HCT116 (cell line): ENCODE measurements around the gene TUSC7. TPM values are rescaled to one million over a fixed set of nuclear protein-coding genes. Genes with fewer than 3 reads are reported as not detected.

Experiments
- ATAC-seq: fragments of 200-7000 bp; cut with Tn5 transposase; 2 replicates; pipeline ENCODE4 v1.9.1; 2020; ENCODE audit warnings: mild to moderate bottlenecking, moderate library complexity
- BruUV-seq: library from RNA; stranded (reverse); fragments of 400-500 nt; replicated peaks from 2 replicates; lab custom pipeline; 2021; lab: Mats Ljungman, UMichigan
- CTCF ChIA-PET: fragments of 300-600 bp; sonication (Branson Sonifier 250); formaldehyde crosslinking; loops from one replicate; lab custom pipeline; 2021; ENCODE audit warnings: antibody characterized with exemption; lab: Charles Lee
- POLR2A ChIA-PET: fragments of 300-600, 350-600 bp; sonication (Branson Sonifier 250); formaldehyde crosslinking; loops from one replicate; lab custom pipeline; 2021; ENCODE audit warnings: antibody characterized with exemption; lab: Charles Lee
- RAD21 ChIA-PET, 2 experiments: fragments of 300-600 bp; sonication (Branson Sonifier 250); formaldehyde crosslinking; loops; one replicate each; lab custom pipeline; 2023; ENCODE audit warnings: low total read pairs in 2 of 2; ENCODE audit not compliant: uncharacterized antibody in 2 of 2, unreplicated experiment in 2 of 2, low non-redundant PET in 1 of 2; lab: Charles Lee
- DNase-seq: peaks from one replicate; pipeline ENCODE4 v3.0.0-alpha.2; 2010; ENCODE audit warnings: low read depth, low spot score
- H2AFZ ChIP-seq: fragments of 200-600 bp; shearing (Covaris generic), sonication (generic); 2 replicates; pipeline ENCODE4 v1.6.1; 2017; ENCODE audit warnings: low read depth, mixed run types, mixed read lengths, antibody characterized with exemption, low read length; ENCODE audit not compliant: poor library complexity, severe bottlenecking
- H3K27ac ChIP-seq: 2 replicates; pipeline ENCODE4 v1.5.1; 2012; ENCODE audit warnings: low read depth, low read length
- H3K27me3 ChIP-seq: fragments of 200-600 bp; sonication (generic); 2 replicates; pipeline ENCODE4 v1.6.1; 2016; ENCODE audit warnings: mixed run types, low read length, mixed read lengths; ENCODE audit not compliant: insufficient read depth
- H3K36me3 ChIP-seq, 2 experiments: fragments of 200-500 bp in 1 of 2; fragments of 200-600 bp in 1 of 2; sonication (Bioruptor generic) in 1 of 2; sonication (generic) in 1 of 2; 2 replicates each; pipeline versions ENCODE4 v1.5.1 to v1.6.1; 2014 to 2016; ENCODE audit warnings: low read length in 2 of 2, inconsistent platforms in 1 of 2, mixed read lengths in 1 of 2, mixed run types in 1 of 2; ENCODE audit not compliant: insufficient read depth in 2 of 2, control insufficient read depth in 1 of 2
- H3K4me1 ChIP-seq, 2 experiments: fragments of 200-600 bp in 1 of 2; sonication (generic) in 1 of 2; 2 replicates each; pipeline versions ENCODE4 v1.5.1 to v1.6.1; 2012 to 2017; ENCODE audit warnings: low read length in 2 of 2, inconsistent platforms in 1 of 2, mild to moderate bottlenecking in 1 of 2, mixed read lengths in 1 of 2, mixed run types in 1 of 2, moderate library complexity in 1 of 2; ENCODE audit not compliant: insufficient read depth in 2 of 2, control insufficient read depth in 1 of 2
- H3K4me2 ChIP-seq: fragments of 200-600 bp; sonication (generic); 2 replicates; pipeline ENCODE4 v1.6.1; 2017; ENCODE audit warnings: mixed run types, low read length, mixed read lengths
- H3K4me3 ChIP-seq, 2 experiments: fragments of 200-600 bp in 1 of 2; sonication (generic) in 1 of 2; replicated peaks in 1 of 2; 2 replicates each; pipeline ENCODE4 v1.5.1; 2011 to 2016; ENCODE audit warnings: low read length in 2 of 2, control low read depth in 1 of 2, low read depth in 1 of 2, mild to moderate bottlenecking in 1 of 2, mixed read lengths in 1 of 2, mixed run types in 1 of 2
- H3K79me2 ChIP-seq: fragments of 200-600 bp; sonication (generic); 2 replicates; pipeline ENCODE4 v1.6.1; 2017; ENCODE audit warnings: mild to moderate bottlenecking, mixed run types, low read length, moderate library complexity, mixed read lengths; ENCODE audit not compliant: insufficient read depth
- H3K9ac ChIP-seq: fragments of 200-600 bp; sonication (generic); 2 replicates; pipeline ENCODE4 v1.6.1; 2016; ENCODE audit warnings: low read length, mixed read lengths
- H3K9me2 ChIP-seq: fragments of 200-600 bp; sonication (generic), shearing (Covaris generic); 2 replicates; pipeline ENCODE4 v1.6.1; 2017; ENCODE audit warnings: mixed run types, mild to moderate bottlenecking, moderate library complexity; ENCODE audit not compliant: insufficient read depth
- H3K9me3 ChIP-seq, 2 experiments: fragments of 200-500 bp in 1 of 2; fragments of 200-600 bp in 1 of 2; sonication (Bioruptor generic) in 1 of 2; sonication (generic) in 1 of 2; 2 replicates each; pipeline ENCODE4 v1.6.1; 2014 to 2017; ENCODE audit warnings: low read length in 2 of 2, mixed read lengths in 2 of 2, inconsistent platforms in 1 of 2, low read depth in 1 of 2, mild to moderate bottlenecking in 1 of 2, mixed run types in 1 of 2, moderate library complexity in 1 of 2; ENCODE audit not compliant: control insufficient read depth in 1 of 2, insufficient read depth in 1 of 2
- H4K20me1 ChIP-seq: fragments of 200-600 bp; sonication (generic), shearing (Covaris generic); 2 replicates; pipeline ENCODE4 v1.6.1; 2017; ENCODE audit warnings: mixed run types, mild to moderate bottlenecking, moderate library complexity; ENCODE audit not compliant: insufficient read depth
- CBX3 ChIP-seq: IDR thresholded peaks from 2 replicates; pipeline ENCODE4 v1.6.1; 2012; ENCODE audit warnings: low read depth
- EGR1 ChIP-seq: IDR thresholded peaks from 2 replicates; pipeline ENCODE4 v1.6.1; 2012; ENCODE audit warnings: low read depth
- ELF1 ChIP-seq: IDR thresholded peaks from 2 replicates; pipeline ENCODE4 v1.6.1; 2012; ENCODE audit warnings: low read depth, borderline replicate concordance
- EZH2 ChIP-seq: fragments of 200-600 bp; sonication (generic); IDR thresholded peaks from 2 replicates; pipeline ENCODE4 v1.6.1; 2017; ENCODE audit warnings: antibody characterized with exemption, mixed run types
- JUND ChIP-seq: IDR thresholded peaks from 2 replicates; pipeline ENCODE4 v1.6.1; 2012
- POLR2A ChIP-seq: IDR thresholded peaks from 2 replicates; pipeline ENCODE4 v1.7.0; 2011; ENCODE audit warnings: borderline replicate concordance; ENCODE audit not compliant: insufficient read depth, insufficient read length; ENCODE audit errors: extremely low read depth
- REST ChIP-seq: IDR thresholded peaks from 2 replicates; pipeline ENCODE4 v1.6.1; 2012; ENCODE audit warnings: low read depth
- SRF ChIP-seq: IDR thresholded peaks from 2 replicates; pipeline ENCODE4 v1.6.1; 2012; ENCODE audit warnings: low read depth
- TCF7L2 ChIP-seq: IDR thresholded peaks from 2 replicates; pipeline ENCODE4 v1.7.0; 2011; ENCODE audit warnings: borderline replicate concordance, inconsistent platforms; ENCODE audit not compliant: insufficient read depth, insufficient read length; ENCODE audit errors: extremely low read depth
- YY1 ChIP-seq: IDR thresholded peaks from 2 replicates; pipeline ENCODE4 v1.6.1; 2011; ENCODE audit warnings: low read length, low read depth, moderate library complexity, mild to moderate bottlenecking; ENCODE audit not compliant: insufficient replicate concordance; ENCODE audit errors: extremely low read depth
- ZBTB33 ChIP-seq: IDR thresholded peaks from 2 replicates; pipeline ENCODE4 v1.6.1; 2011; ENCODE audit warnings: mild to moderate bottlenecking, low read length, moderate library complexity; ENCODE audit not compliant: insufficient replicate concordance; ENCODE audit errors: extremely low read depth
- intact Hi-C: fragments of 100-400 bp; cut with micrococcal nuclease; formaldehyde crosslinking; loops from 2 replicates; pipeline ENCODE4 v1.10.0; 2022
- total RNA-seq: library from RNA; stranded (reverse); gene quantifications from one replicate; pipeline ENCODE4 v1.2.1, GENCODE V29; 2021; ENCODE audit not compliant: unreplicated experiment

Gene TUSC7
- total RNA-seq, 1 experiment from 2014 or later: not detected

GRCh38 chr3:116678853-116679252 is 30.7 kb upstream of the TUSC7 start (continued):
- TF ChIP-seq ZBTB33 (no peak), TCF7L2 (no peak)

GRCh38 chr3:116691041-116691440 is 18.5 kb upstream of the TUSC7 start:
- no peaks in the 10 kb centered on the region for H4K20me1 ChIP-seq
- H2AFZ ChIP-seq: no peak overlapping the region
- H3K27ac ChIP-seq: no peak overlapping the region
- H3K4me2 ChIP-seq: no peak overlapping the region
- RAD21 ChIA-PET: no interaction called here
- no peaks in the 10 kb centered on the region for H3K9me3 ChIP-seq
- no peaks in the 10 kb centered on the region for H3K4me1 ChIP-seq
- H3K27me3 ChIP-seq: peaks cover 3% of the 10 kb centered on the region
- POLR2A ChIA-PET: no interaction called here
- no peak overlapping the region for H3K9ac ChIP-seq
- DNase-seq: no peak
- no peaks in the 10 kb centered on the region for H3K9me2 ChIP-seq
- intact Hi-C loops: no loop called here
- CTCF ChIA-PET: no interaction called here
- BruUV-seq: no TSS peak
- no peak overlapping the region for H3K4me3 ChIP-seq
- ATAC-seq: no peak
- H3K79me2 ChIP-seq: no peaks in the 10 kb centered on the region
- no peaks in the 10 kb centered on the region for H3K36me3 ChIP-seq
- TF ChIP-seq EZH2 (no peak), REST (no peak), POLR2A (no peak), SRF (no peak), EGR1 (no peak), ELF1 (no peak), YY1 (no peak), CBX3 (no peak), ZBTB33 (no peak), JUND (no peak)
